GM19468 (cell line): ENCODE data around the gene SNF8.
A peak's percentile ranks its signal among the peaks of the same experiment; 100 is the strongest.
"Not testable (repeated sequence)": the region's sequence is repeated elsewhere in the genome, so short reads cannot be mapped to it uniquely, and the experiment has no call there.

Source experiments
- ATAC-seq: cut with Tn5 transposase; IDR thresholded peaks from one replicate; pipeline ENCODE4 v1.9.1; 2021; ENCODE audit warnings: mild to moderate bottlenecking, moderate library complexity, moderate number of reproducible peaks; ENCODE audit not compliant: unreplicated experiment; ENCODE audit errors: extremely low read depth

SNF8 gene, protein sequence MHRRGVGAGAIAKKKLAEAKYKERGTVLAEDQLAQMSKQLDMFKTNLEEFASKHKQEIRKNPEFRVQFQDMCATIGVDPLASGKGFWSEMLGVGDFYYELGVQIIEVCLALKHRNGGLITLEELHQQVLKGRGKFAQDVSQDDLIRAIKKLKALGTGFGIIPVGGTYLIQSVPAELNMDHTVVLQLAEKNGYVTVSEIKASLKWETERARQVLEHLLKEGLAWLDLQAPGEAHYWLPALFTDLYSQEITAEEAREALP

GRCh38 chr17:48944515-48945260 is at the start of gene SNF8:
Gene SNF8, minus strand, starts transcription at chr17:48944842. Its CDS starts 108 bp downstream, at chr17:48944734.
- ATAC-seq: peak; percentile 80

DNA sequence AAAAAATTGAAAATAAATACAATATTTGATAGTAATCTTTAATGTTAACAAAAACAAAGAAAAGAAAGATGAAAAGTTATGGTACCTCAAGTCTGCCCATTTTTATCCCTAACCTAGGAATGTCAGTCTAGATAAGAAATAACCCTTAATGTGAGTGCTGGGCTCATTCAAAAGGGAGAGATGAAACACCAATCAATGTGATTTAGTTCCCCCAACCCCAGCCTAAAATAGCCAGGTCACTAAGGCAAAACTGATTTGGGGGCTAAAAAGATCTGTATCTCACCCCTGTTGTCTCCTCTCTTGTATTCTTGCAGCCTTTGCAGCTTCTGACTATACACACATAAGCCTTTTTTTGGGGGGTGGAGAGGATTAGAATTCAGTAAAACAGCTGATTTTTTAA is 49.3 kb upstream of the SNF8 start:
- ATAC-seq: no peak

DNA sequence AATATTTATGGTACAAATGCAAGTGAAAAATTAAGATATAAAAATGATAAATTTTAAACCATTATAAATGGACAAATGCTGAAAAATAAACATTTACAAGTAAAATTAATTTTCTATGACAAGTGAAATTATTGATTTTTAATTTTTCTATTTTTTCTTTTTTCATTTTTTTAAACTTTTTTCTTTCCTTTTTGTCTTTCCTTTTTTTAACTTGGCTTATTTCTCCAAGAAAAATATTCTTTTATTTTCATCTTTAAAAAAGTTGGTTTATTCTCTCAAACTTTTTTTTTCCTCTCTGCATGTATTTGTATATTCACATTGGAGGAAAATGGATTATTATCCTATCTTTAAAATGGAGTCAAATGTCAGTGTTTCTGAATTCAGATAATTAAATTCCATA is 48.7 kb upstream of the SNF8 start:
- ATAC-seq: no peak

GRCh38 chr17:48992444-48992843 is 47.8 kb upstream of the SNF8 start:
- ATAC-seq: no peak

DNA sequence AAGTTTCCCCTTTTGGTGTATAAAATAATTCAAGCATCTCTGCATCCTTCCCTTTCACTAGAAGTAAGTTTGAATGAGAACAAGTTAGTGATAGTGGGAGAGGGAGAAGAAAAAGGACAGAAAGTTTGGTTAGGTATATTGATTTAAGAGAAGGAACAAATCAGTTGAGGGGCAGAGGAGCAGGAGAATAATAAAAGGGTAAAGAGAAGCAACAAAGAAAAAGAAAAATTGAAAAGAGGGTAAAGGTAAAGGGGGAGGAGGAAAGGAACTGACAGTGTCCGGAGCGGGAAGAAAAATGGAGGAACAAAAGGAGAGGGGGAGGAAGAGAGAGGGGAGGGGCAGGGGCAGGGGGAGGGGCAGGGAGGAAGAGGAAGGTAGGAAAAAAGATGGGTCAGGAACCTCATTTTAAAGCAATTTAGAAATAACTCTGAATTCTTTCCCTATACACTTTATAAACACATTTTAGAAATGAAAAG is 46.3 kb upstream of the SNF8 start:
- no peak for ATAC-seq

DNA sequence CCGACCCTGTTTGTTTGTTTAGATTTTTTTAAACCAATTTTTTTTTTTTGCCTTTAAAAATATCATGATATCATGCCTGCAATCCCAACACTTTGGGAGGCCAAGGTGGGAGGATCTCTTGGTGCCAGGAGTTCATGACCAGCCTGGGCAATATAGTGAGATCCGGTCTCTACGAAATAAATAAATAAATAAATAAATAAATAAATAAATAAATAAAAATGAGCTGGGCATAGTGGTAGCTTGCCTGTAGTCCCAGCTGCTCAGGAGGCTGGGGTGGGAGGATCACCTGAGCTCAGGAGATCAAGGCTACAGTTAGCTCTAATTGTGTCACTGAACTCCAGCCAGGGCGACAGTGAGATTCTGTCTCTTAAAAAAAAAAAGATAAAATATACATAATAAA is 44.5 kb upstream of the SNF8 start:
- ATAC-seq: no peak

DNA sequence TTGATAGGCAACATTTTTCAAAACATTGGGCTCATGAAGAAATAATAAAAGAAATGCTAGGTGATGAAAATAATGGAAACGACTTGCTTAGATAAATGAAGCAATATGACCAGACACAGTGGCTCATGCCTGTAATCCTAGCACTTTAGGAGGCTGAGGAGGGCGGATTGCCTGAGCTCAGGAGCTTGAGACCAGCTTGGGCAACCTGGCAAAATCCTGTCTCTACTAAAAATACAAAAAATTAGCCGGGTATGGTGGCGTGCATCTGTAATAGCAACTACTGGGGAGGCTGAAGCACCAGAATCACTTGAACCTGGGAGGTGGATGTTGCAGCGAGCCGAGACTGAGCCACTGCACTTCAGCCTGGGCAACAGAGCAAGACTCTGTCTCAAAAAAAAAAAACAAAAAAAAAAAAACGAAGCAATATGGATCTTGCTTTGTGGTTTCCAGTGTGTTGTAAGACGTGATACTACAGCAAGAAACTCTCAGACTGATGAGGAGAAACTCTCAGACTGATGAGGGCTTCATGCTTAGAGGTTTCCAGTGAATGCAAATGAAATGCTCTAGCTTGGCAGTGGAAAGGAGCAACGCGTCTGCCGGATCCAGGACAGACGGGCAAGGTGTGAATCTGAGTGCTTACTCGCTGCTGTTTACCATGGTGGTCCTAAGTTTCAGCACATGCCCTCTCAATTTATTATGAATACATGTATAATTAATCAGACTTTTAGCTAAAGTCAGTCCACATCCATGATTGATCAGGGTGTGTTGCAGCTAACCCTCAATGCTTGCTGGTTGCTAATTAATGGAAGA is 41.0 kb upstream of the SNF8 start:
- no peak for ATAC-seq

DNA sequence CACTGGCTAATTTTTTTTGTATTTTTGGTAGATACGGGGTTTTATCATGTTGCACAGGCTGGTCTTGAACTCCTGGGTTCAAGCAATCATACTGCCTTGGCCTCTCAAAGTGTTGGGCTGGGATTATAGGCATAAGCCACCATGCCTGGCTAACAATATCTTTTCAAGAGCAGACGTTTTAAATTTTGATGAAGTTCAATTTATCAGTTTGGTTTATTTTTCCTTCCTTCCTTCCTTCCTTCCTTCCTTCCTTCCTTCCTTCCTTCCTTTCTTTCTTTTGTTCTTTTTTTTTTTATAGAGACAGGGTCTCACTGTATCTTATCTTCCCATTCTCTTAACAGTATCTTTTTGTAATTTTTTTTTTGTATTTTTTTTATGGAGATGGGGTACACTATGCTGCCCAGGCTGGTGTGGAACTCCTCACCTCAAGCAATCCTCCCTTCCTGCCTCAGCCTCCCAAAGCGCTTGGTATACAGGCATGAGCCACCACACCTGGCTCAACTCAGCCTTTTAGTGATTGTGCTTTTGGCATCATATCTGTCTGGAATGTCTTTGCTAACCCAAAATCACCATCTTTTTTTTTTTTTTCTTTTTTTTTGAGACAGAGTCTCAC is 37.4 kb upstream of the SNF8 start:
- ATAC-seq: no peak

DNA sequence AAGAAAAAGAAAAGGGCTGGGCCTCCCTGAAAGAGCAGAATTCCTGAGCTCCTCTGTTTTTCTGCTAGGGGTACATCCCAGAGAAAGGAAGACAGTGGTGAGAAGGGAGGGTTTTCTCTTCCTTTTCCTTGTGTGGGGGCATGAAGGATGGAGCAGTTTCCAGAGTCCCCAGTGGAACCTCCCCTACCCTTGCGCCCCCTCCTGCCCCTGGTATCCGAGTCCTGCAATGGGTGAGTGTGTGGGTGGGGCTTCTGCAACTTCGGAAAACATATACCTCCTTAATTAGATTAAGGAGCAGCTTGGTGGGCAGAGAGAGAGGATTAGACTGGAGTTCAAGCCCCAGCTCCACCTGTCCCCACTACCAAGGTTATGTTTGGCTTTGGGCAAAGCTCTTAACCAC is 29.2 kb upstream of the SNF8 start:
- ATAC-seq: no peak

DNA sequence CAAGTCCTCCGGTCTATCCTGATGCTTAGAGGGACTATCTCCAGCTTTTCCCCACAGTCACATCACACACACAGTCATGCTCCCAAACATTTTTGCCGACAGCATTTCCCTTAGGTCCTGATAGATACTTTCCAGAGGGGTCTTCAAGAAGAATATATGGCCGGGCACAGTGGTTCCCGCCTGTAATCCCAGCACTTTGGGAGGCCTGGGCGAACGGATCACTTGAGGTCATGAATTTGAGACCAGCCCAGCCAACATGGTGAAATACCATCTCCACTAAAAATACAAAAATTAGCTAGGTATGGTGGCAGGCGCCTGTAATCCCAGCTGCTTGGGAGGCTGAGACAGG is 28.1 kb upstream of the SNF8 start:
- no peak for ATAC-seq

- ATAC-seq: no peak
Observed at GRCh38 chr17:48970865-48971687, 26.4 kb upstream of the SNF8 start.

GRCh38 chr17:48970224-48970623 is 25.6 kb upstream of the SNF8 start:
- ATAC-seq: no peak

- no peak for ATAC-seq
Observed at GRCh38 chr17:48961516-48962233, 17.0 kb upstream of the SNF8 start.

GRCh38 chr17:48960834-48961515 is 16.3 kb upstream of the SNF8 start:
- ATAC-seq: no peak

DNA sequence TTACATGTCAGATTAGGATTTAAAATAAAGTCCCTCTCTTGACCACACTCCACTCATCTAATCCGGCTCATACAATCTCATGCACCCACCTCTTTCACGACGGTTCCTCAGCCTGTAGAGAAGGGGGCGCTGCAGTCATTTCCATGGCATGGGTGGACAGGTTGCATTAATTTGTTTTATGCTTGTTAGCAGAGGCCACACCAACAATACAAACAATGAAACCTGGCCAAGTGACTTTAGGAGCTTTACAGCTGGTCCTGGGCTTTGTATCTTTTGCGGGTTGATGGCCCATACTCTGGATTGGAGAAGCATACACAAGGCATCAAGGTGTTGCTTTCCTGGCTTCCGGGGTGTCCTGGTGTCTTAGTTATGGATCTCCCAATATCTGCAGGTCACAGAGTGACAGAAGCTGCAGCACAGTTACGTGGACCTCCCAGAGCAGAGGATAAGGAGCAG is 9.7 kb upstream of the SNF8 start:
- no peak for ATAC-seq

- no peak for ATAC-seq
Observed at GRCh38 chr17:48952904-48953303, 8.3 kb upstream of the SNF8 start.

DNA sequence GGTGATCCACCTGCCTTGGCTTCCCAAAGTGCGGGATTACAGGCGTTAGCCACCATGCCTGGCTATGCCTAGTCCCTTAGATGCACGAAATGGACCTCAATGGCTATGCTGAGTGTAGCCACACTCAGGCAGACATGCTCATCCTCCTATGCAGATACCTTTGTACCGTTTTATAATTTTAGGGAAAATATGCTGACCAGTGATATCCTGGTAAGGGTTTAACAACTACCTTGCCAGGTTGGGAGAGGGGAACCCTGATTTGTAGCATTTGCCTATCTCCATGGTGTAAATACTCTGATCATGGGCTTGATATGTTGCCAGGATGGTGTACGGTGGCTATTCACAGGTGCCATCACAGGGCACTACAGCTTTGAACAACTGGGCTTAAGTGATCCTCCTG is 6.9 kb upstream of the SNF8 start:
- ATAC-seq: no peak

DNA sequence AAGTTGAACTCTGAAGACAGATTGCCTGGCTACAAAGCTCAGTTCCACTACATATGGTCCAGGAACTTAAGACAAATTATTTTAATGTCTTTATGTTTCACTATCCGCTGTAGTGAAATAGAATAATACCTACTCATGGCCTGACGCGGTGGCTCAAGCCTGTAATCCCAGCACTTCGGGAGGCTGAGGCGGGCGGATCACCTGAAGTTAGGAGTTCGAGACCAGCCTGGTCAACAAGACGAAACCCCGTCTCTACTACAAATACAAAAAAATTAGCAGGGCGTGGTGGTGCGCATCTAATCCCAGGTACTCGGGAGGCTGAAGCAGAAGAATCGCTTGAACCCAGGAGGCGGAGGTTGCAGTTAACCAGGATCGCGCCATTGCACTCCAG is 614 bp upstream of the SNF8 start:
- ATAC-seq: not testable (repeated sequence)

DNA sequence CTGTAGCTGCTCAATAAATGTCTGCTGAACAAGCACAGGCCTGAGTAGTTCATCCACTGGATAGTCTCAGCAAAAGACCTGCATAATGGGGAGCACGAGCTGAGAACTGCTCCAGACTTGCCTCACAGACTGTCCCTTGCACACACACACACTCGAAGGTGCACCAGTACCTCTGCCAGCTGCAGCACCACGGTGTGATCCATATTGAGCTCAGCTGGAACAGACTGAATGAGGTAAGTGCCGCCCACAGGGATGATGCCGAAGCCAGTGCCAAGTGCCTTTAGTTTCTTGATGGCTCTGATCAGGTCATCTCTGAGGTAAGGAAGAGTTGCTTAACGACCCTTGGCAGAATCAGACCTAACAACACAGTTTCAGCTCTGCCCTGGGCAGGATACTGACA is 11.6 kb downstream of the SNF8 start:
- ATAC-seq: no peak
